Raji (cell line): ENCODE measurements around the gene CRTAC1.

ENCODE experiments used
- POLR2A ChIP-seq: IDR thresholded peaks from 2 replicates; pipeline ENCODE4 v1.6.1; 2011; ENCODE audit warnings: low read depth, low read length, control low read depth; ENCODE audit not compliant: insufficient read depth

CRTAC1 gene, protein sequence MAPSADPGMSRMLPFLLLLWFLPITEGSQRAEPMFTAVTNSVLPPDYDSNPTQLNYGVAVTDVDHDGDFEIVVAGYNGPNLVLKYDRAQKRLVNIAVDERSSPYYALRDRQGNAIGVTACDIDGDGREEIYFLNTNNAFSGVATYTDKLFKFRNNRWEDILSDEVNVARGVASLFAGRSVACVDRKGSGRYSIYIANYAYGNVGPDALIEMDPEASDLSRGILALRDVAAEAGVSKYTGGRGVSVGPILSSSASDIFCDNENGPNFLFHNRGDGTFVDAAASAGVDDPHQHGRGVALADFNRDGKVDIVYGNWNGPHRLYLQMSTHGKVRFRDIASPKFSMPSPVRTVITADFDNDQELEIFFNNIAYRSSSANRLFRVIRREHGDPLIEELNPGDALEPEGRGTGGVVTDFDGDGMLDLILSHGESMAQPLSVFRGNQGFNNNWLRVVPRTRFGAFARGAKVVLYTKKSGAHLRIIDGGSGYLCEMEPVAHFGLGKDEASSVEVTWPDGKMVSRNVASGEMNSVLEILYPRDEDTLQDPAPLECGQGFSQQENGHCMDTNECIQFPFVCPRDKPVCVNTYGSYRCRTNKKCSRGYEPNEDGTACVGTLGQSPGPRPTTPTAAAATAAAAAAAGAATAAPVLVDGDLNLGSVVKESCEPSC

DNA sequence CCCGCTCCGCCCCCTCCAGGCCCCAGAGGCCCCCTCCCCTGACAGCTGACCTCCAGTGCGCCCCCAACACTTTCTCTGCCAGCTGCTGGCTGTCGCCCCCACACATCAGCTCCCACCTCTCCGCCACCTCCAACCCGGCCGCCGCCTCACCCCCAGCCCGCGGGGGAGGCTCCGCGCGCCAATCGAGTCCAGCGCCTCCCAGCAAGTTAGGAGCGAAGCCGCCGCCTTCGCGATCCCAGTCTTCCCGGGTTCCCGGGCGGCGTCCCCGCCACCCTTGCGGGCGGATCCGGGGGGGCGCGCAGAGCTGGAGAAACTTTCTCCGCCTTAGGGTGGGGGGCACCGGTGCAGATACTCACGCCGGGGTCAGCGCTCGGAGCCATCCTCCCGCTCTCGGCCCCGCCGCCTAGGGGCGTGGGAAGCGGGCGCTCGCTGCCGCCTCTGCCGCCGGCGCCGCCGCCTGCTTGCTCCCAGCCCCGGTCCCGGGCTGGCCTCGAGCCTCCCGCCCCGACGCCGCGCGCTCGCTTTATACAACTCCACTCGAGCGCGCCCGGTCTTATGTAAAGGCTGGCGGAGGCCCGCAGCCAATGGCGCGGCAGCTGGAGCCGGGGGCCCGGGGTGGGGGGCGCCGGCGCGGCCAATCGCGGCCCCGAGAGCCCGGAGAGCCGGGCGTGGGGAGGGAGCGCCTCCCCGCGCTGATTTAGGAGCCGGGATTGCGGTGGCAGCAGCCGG is at the start of gene CRTAC1:
TSS of gene CRTAC1 (minus strand) at position 529 of the 729 bp plus-strand sequence. CDS start at position 380, 149 bp downstream.
- TF ChIP-seq POLR2A: no peak

GRCh38 chr10:98078774-98079173 is 48.4 kb upstream of the CRTAC1 start:
- TF ChIP-seq POLR2A: no peak

DNA sequence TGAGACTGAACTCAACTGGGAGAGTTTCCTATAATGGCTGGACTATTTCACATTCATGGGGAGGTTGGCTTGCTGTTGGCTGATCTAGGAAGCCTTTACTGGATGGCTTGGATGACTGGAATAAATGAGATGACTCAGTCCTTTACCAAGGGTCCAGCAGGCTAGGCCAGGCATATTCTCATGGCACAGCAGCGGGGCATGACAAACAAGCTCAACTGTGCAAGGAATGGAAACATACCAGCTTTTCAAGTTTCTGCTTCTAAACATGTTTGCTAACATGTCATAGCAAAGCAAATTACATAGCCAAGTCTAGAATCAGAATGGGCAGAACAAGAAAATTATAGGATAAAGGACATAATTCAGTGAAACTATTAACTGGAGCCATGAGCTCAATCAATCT is 46.8 kb upstream of the CRTAC1 start:
- no peak for TF ChIP-seq POLR2A

GRCh38 chr10:98076086-98076485 is 45.7 kb upstream of the CRTAC1 start:
- no peak for TF ChIP-seq POLR2A

DNA sequence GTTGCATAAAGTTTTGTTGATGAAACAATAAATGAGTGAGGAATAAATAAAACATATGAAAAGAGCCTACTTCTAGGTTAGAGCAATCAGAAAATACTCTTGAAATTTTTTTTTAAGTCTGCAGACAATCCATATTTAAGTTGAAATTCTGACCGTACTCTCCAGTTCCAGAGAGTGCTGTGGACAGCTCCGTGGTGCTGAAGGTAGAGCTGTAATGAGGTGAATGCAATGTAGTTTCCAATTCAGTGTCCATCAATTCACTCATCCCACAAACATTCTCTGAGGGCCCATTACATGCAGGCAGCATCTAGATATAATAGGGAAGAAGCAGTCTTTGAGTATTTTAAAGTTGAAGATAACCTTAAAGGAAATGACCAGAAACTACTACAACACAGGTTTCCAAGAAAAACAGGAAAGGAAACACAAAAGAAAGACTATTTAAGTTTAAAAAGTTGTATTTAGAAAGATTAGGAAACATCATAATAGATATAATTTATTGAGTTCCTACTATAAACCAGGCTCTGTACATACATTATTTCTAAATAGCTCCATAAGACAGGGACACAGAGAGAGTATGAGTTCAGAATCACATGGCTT is 44.0 kb upstream of the CRTAC1 start:
- no peak for TF ChIP-seq POLR2A

GRCh38 chr10:98067165-98067564 is 36.7 kb upstream of the CRTAC1 start:
- TF ChIP-seq POLR2A: no peak

- no peak for TF ChIP-seq POLR2A
Observed at GRCh38 chr10:98063740-98064027, 33.3 kb upstream of the CRTAC1 start.

GRCh38 chr10:98062424-98062823 is 32.0 kb upstream of the CRTAC1 start:
- no peak for TF ChIP-seq POLR2A

GRCh38 chr10:98060079-98060478 is 29.7 kb upstream of the CRTAC1 start:
- no peak for TF ChIP-seq POLR2A

GRCh38 chr10:98058295-98058694 is 27.9 kb upstream of the CRTAC1 start:
- no peak for TF ChIP-seq POLR2A

DNA sequence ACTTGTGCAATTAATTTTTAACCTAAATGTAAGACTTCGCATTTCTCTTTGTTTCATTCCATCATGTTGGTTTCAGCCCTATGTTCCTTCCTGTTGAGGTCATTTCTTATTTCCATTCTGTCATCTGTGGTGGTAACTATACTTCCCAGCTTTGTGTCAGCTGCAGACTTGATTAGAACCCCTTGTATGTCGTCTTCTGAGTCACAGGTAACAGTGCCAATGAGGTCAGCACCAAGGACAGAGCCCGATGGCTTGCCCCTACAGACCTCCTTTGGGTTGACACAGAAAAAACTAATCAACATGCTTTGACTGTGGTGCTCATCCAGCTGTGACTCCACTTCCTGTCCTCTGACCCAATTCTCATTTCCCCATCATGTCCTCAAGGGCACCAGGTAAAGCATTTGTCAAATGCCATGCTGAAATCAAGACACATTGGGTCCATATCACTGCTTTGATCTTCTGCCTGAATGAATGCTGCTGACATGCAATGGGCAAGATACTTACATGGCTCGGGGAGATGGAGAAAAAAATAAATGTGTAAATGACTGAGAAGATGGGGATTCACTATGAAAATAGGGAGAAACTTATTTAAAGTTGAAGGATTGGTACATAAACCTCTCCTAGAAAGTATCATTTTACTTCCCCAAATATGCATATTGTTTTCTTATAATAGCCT is 25.6 kb upstream of the CRTAC1 start:
- no peak for TF ChIP-seq POLR2A

GRCh38 chr10:98047009-98047741 is 16.8 kb upstream of the CRTAC1 start:
- no peak for TF ChIP-seq POLR2A

DNA sequence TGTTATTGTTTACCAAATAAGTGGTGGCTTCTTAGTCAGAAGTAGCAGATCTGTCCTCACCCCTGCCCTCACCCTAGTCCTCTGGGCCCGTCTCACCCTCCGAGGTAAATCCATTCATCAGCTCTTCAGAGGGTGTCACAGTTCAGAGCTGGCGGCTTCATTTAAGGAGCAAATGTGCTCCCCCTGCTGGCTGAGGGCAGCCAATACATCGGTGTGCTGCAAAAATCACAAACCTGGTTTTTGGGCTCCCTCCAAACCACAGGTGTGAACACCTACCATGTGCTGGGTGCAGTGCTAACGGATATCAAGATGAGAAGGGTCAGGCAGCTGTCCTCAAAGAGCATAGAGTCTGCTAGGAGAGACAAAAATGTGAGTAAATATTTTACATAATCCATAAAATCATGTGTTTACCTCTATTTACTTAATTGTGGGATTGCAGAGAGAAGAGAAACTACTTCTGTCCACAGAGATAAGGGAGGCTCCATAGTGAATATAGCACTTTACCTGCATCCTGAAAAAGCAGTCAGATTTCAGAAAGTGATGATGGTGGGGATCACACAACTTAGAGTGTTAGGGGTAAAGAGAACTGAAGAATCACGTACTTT is 15.5 kb upstream of the CRTAC1 start:
- TF ChIP-seq POLR2A: no peak
